Bronchial epithelial cell (primary cell): ENCODE results near the gene SNX20. TPM values are rescaled to one million over a fixed set of nuclear protein-coding genes. Genes with fewer than 3 reads are reported as not detected.
A peak's percentile ranks its signal among the peaks of the same experiment; 100 is the strongest.

Experiments
- DNase-seq: peaks from one replicate; pipeline ENCODE4 v3.0.0-alpha.2; 2010; ENCODE audit warnings: low read depth
- FAIRE-seq: peaks from 2 replicates; lab custom pipeline; 2011; peaks lifted over from hg19 to GRCh38; lab: Jason Lieb, UNC
- H3K27me3 ChIP-seq: 2 replicates; pipeline ENCODE4 v1.5.1; 2011; ENCODE audit warnings: low read length; ENCODE audit not compliant: control insufficient read depth, insufficient read depth
- H3K36me3 ChIP-seq: 2 replicates; pipeline ENCODE4 v1.5.1; 2011; ENCODE audit warnings: low read length; ENCODE audit not compliant: control insufficient read depth, insufficient read depth
- H3K4me3 ChIP-seq: 2 replicates; pipeline ENCODE4 v1.5.1; 2011; ENCODE audit warnings: mild to moderate bottlenecking, low read depth, low read length, control low read depth
- CTCF ChIP-seq: IDR thresholded peaks from 2 replicates; pipeline ENCODE4 v1.5.1; 2011; ENCODE audit warnings: mild to moderate bottlenecking, moderate library complexity, low read length, control low read depth, inconsistent platforms; ENCODE audit not compliant: insufficient read depth, severe bottlenecking
- total RNA-seq: library from RNA; depleted of rRNA; stranded (reverse); fragments of >200 nt; gene quantifications from 2 replicates; pipeline ENCODE4 v1.2.1, GENCODE V29; 2014

SNX20 gene
- total RNA-seq, 1 donor from 2014 or later = not detected

- peak; percentile 48 for TF ChIP-seq CTCF
- H3K27me3 ChIP-seq = no peaks in the 10 kb centered on the region
- DNase-seq (no peak), FAIRE-seq (no peak)
- no peaks in the 10 kb centered on the region for H3K36me3 ChIP-seq
- no peak overlapping the region for H3K4me3 ChIP-seq
Measured at GRCh38 chr16:50677351-50677750, 3.8 kb downstream of the SNX20 start.

- Histone ChIP-seq H3K4me3 (no peak overlapping the region), H3K36me3 (no peaks in the 10 kb centered on the region), H3K27me3 (no peaks in the 10 kb centered on the region)
- FAIRE-seq (peak; percentile 32), DNase-seq (no peak)
- no peak for TF ChIP-seq CTCF
Measured at GRCh38 chr16:50676684-50677225, 4.4 kb downstream of the SNX20 start.

GRCh38 chr16:50675686-50676610, 5.2 kb downstream of the SNX20 start:
- Histone ChIP-seq H3K36me3 (no peaks in the 10 kb centered on the region), H3K4me3 (no peak overlapping the region), H3K27me3 (no peaks in the 10 kb centered on the region)
- peak; percentile 27 for DNase-seq
- no peak for FAIRE-seq
- TF ChIP-seq CTCF = no peak

GRCh38 chr16:50674831-50675230, 6.3 kb downstream of the SNX20 start:
- FAIRE-seq (no peak), DNase-seq (no peak)

GRCh38 chr16:50673496-50674275, 7.4 kb downstream of the SNX20 start:
- no peak for TF ChIP-seq CTCF
- no peaks in the 10 kb centered on the region for H3K27me3 ChIP-seq
- DNase-seq = no peak
- no peak for FAIRE-seq
- H3K4me3 ChIP-seq = no peak overlapping the region
- H3K36me3 ChIP-seq = no peaks in the 10 kb centered on the region

More at GRCh38 chr16:50674831-50675230, 6.3 kb downstream of the SNX20 start:
- Histone ChIP-seq H3K4me3 (no peak overlapping the region), H3K27me3 (no peaks in the 10 kb centered on the region), H3K36me3 (no peaks in the 10 kb centered on the region)
- TF ChIP-seq CTCF = no peak
